Astrocyte (in vitro differentiated cells and primary cell): ENCODE results near the gene AIP. TPM values are rescaled to one million over a fixed set of nuclear protein-coding genes. Genes with fewer than 3 reads are reported as not detected.

Source experiments
- DNase-seq: peaks from one replicate; pipeline ENCODE4 v3.0.0-alpha.2; 2010; ENCODE audit warnings: low read depth
- FAIRE-seq: peaks from 2 replicates; lab custom pipeline; 2011; peaks lifted over from hg19 to GRCh38; lab: Jason Lieb, UNC
- H2AFZ ChIP-seq: 2 replicates; pipeline ENCODE4 v1.6.0; 2012; ENCODE audit warnings: low read depth, low read length, inconsistent platforms
- H3K27ac ChIP-seq: 2 replicates; pipeline ENCODE4 v1.5.1; 2011; ENCODE audit warnings: low read depth, low read length, inconsistent platforms
- H3K27me3 ChIP-seq: 2 replicates; pipeline ENCODE4 v1.6.0; 2011; ENCODE audit warnings: low read length, inconsistent platforms; ENCODE audit not compliant: insufficient read depth
- H3K36me3 ChIP-seq: 2 replicates; pipeline ENCODE4 v1.5.1; 2011; ENCODE audit warnings: low read length, inconsistent platforms; ENCODE audit not compliant: insufficient read depth
- H3K4me1 ChIP-seq: 2 replicates; pipeline ENCODE4 v1.5.1; 2011; ENCODE audit warnings: low read length, inconsistent platforms; ENCODE audit not compliant: insufficient read depth
- H3K4me2 ChIP-seq: 2 replicates; pipeline ENCODE4 v1.6.0; 2012; ENCODE audit warnings: low read length, inconsistent platforms
- H3K4me3 ChIP-seq: 2 replicates; pipeline ENCODE4 v1.5.1; 2011; ENCODE audit warnings: low read depth, mild to moderate bottlenecking, low read length, inconsistent platforms; ENCODE audit not compliant: insufficient read depth
- H3K79me2 ChIP-seq: 2 replicates; pipeline ENCODE4 v1.6.0; 2012; ENCODE audit warnings: mild to moderate bottlenecking, low read length, inconsistent platforms; ENCODE audit not compliant: insufficient read depth
- H3K9ac ChIP-seq: 2 replicates; pipeline ENCODE4 v1.6.0; 2012; ENCODE audit warnings: mild to moderate bottlenecking, low read length, inconsistent platforms
- H3K9me3 ChIP-seq: 2 replicates; pipeline ENCODE4 v1.5.1; 2012; ENCODE audit warnings: low read depth, mild to moderate bottlenecking, low read length, inconsistent platforms; ENCODE audit not compliant: insufficient read depth
- H4K20me1 ChIP-seq: 2 replicates; pipeline ENCODE4 v1.6.0; 2012; ENCODE audit warnings: low read length, inconsistent platforms; ENCODE audit not compliant: insufficient read depth
- H3K27ac Mint-ChIP-seq: one replicate; pipeline ENCODE4 v1.8.0; 2021; ENCODE audit warnings: mild to moderate bottlenecking, mixed read lengths; ENCODE audit not compliant: unreplicated experiment
- H3K27me3 Mint-ChIP-seq: one replicate; pipeline ENCODE4 v1.8.0; 2021; ENCODE audit warnings: low read depth, mixed read lengths; ENCODE audit not compliant: unreplicated experiment
- H3K36me3 Mint-ChIP-seq: one replicate; pipeline ENCODE4 v1.8.0; 2021; ENCODE audit warnings: low read depth, mixed read lengths; ENCODE audit not compliant: unreplicated experiment
- H3K4me1 Mint-ChIP-seq: one replicate; pipeline ENCODE4 v1.8.0; 2021; ENCODE audit warnings: low read depth, mixed read lengths; ENCODE audit not compliant: unreplicated experiment
- H3K4me3 Mint-ChIP-seq: one replicate; pipeline ENCODE4 v1.8.0; 2021; ENCODE audit warnings: mild to moderate bottlenecking, moderate library complexity, mixed read lengths; ENCODE audit not compliant: unreplicated experiment
- H3K9me3 Mint-ChIP-seq: one replicate; pipeline ENCODE4 v1.8.0; 2021; ENCODE audit warnings: mild to moderate bottlenecking, mixed read lengths; ENCODE audit not compliant: unreplicated experiment
- CTCF ChIP-seq: IDR thresholded peaks from 2 replicates; pipeline ENCODE4 v1.5.1; 2011; ENCODE audit warnings: low read depth, mild to moderate bottlenecking, inconsistent platforms, low read length, moderate library complexity; ENCODE audit not compliant: insufficient read depth
- EZH2 ChIP-seq: IDR thresholded peaks from 2 replicates; pipeline ENCODE4 v1.6.1; 2012; ENCODE audit warnings: mild to moderate bottlenecking, low read length, inconsistent platforms; ENCODE audit not compliant: insufficient read depth
- total RNA-seq: library from RNA; stranded (reverse); gene quantifications from 2 replicates; pipeline ENCODE4 v1.2.1, GENCODE V29; 2021

AIP gene
- total RNA-seq, 1 donor from 2014 or later: 43.6 TPM

DNA sequence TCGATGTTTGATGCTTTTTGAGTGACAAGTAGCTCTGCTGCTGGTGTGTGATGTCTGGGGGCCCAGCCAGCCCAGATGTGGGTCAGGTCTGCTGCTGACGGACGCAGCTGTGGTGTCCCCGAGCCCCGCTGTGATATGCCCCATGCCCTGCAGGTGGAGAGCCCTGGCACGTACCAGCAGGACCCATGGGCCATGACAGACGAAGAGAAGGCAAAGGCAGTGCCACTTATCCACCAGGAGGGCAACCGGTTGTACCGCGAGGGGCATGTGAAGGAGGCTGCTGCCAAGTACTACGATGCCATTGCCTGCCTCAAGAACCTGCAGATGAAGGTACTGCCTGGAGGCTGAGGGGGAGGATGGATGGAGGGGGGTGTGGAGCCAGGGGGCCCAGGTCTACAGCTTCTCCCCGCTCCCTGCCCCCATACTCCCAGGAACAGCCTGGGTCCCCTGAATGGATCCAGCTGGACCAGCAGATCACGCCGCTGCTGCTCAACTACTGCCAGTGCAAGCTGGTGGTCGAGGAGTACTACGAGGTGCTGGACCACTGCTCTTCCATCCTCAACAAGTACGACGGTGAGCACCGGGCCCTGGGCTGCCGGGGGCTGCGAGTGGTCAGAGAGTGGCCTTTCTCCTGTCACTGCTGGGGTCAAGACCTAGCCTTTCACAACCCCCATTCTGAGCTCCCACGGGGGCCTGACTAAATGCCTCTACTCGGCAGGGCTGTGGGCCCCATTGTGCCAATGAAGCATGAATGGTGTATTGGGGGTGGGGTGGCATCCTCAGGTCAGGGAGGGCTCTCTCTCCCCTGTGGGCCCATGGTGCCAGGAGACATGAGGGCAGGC lies 7.3 kb downstream of the AIP start:
- no peak for TF ChIP-seq CTCF
- no peak for TF ChIP-seq EZH2
- H3K27ac ChIP-seq: no peak overlapping the region
- no peaks in the 10 kb centered on the region for H3K4me1 ChIP-seq
- no peak overlapping the region for H3K4me3 ChIP-seq
- peaks cover 19% of the 10 kb centered on the region for H4K20me1 ChIP-seq
- FAIRE-seq (no peak), DNase-seq (no peak)
- Mint-ChIP-seq H3K27ac (peak overlapping the region; percentile 53), H3K27me3 (no peaks in the 10 kb centered on the region), H3K4me1 (peaks cover 2% of the 10 kb centered on the region), H3K9me3 (peaks cover 2% of the 10 kb centered on the region), H3K4me3 (no peak overlapping the region), H3K36me3 (peaks cover 14% of the 10 kb centered on the region)
- peaks cover 9% of the 10 kb centered on the region for H3K79me2 ChIP-seq
- no peak overlapping the region for H3K4me2 ChIP-seq
- no peaks in the 10 kb centered on the region for H3K9me3 ChIP-seq
- no peaks in the 10 kb centered on the region for H3K27me3 ChIP-seq
- no peak overlapping the region for H2AFZ ChIP-seq
- H3K36me3 ChIP-seq: peaks cover 5% of the 10 kb centered on the region
- H3K9ac ChIP-seq: no peak overlapping the region

DNA sequence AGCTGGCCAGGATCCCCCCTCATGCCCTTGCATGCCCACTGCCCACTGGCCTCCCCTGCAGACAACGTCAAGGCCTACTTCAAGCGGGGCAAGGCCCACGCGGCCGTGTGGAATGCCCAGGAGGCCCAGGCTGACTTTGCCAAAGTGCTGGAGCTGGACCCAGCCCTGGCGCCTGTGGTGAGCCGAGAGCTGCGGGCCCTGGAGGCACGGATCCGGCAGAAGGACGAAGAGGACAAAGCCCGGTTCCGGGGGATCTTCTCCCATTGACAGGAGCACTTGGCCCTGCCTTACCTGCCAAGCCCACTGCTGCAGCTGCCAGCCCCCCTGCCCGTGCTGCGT lies 7.9 kb downstream of the AIP start:
- no peak overlapping the region for H3K27ac ChIP-seq

More for the DNA sequence above, 7.9 kb downstream of the AIP start:
- DNase-seq: no peak
- Mint-ChIP-seq H3K36me3 (peaks cover 13% of the 10 kb centered on the region), H3K27ac (no peak overlapping the region), H3K27me3 (no peaks in the 10 kb centered on the region), H3K9me3 (peaks cover 2% of the 10 kb centered on the region), H3K4me3 (no peak overlapping the region), H3K4me1 (peaks cover 2% of the 10 kb centered on the region)
- Histone ChIP-seq H3K9me3 (no peaks in the 10 kb centered on the region), H2AFZ (no peak overlapping the region), H3K4me2 (no peak overlapping the region), H4K20me1 (peaks cover 19% of the 10 kb centered on the region), H3K9ac (no peak overlapping the region), H3K79me2 (peaks cover 8% of the 10 kb centered on the region), H3K36me3 (peaks cover 5% of the 10 kb centered on the region), H3K4me3 (no peak overlapping the region), H3K27me3 (no peaks in the 10 kb centered on the region), H3K4me1 (no peaks in the 10 kb centered on the region)
- TF ChIP-seq CTCF (no peak), EZH2 (no peak)
- no peak for FAIRE-seq
